GM12865 (cell line): ENCODE measurements around the gene CKB.

Experiments used
- DNase-seq: peaks from one replicate; pipeline ENCODE4 v3.0.0; 2010; ENCODE audit warnings: low read depth
- H3K4me3 ChIP-seq: 2 replicates; pipeline ENCODE4 v1.5.1; 2011; ENCODE audit warnings: mild to moderate bottlenecking, low read depth, low read length, control low read depth
- TF ChIP-seq, protein P1 (sequence below): IDR thresholded peaks from 2 replicates; pipeline ENCODE4 v1.5.1; 2011; ENCODE audit warnings: low read length, control low read depth, low read depth, inconsistent platforms; ENCODE audit not compliant: insufficient read depth; ENCODE audit errors: missing control alignments

The CKB gene

DNA sequence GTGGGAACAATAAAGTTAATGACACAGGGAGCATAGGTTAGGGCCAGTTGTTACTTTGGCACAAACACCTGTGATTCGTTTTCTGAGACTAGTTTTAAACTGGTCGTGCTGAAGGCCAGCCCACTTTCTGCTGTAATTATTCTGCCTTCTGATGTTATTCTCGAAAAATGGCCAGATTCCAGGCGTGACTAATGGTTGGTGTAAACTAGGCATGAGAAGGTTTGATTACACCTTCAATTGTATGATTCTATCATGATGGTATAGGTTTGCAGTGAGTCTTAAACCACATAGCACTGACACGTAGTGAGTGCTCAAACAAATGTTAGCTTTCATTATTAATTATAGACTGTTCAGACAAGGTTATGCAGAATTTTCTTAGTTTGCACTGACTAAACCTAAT, 39.0 kb downstream of the CKB start:
- no peak overlapping the region for H3K4me3 ChIP-seq
- TF ChIP-seq, protein P1, sequence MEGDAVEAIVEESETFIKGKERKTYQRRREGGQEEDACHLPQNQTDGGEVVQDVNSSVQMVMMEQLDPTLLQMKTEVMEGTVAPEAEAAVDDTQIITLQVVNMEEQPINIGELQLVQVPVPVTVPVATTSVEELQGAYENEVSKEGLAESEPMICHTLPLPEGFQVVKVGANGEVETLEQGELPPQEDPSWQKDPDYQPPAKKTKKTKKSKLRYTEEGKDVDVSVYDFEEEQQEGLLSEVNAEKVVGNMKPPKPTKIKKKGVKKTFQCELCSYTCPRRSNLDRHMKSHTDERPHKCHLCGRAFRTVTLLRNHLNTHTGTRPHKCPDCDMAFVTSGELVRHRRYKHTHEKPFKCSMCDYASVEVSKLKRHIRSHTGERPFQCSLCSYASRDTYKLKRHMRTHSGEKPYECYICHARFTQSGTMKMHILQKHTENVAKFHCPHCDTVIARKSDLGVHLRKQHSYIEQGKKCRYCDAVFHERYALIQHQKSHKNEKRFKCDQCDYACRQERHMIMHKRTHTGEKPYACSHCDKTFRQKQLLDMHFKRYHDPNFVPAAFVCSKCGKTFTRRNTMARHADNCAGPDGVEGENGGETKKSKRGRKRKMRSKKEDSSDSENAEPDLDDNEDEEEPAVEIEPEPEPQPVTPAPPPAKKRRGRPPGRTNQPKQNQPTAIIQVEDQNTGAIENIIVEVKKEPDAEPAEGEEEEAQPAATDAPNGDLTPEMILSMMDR, result no peak
- no peak for DNase-seq

DNA sequence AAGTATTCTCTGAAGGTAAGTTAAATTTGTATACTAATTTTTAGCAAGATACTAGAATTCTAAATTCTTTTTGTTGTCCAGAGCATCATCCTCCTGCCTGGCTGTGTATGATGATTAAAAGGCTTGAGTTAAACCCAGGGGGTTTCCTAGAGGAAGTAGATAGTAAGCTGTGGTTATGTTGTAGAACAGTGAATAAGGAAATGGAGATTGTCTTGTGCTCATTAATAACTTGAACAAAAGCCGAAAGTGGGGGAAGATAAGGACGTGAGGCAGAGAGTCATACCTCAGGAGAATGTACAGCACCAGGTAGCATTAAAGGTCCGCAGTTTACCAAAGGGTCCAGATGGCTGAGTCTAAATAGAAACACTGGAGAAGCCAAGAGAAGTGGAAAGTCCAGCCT, 42.0 kb downstream of the CKB start:
- TF ChIP-seq, protein P1, result no peak
- DNase-seq, result peak; percentile 63
- H3K4me3 ChIP-seq, result no peak overlapping the region

DNA sequence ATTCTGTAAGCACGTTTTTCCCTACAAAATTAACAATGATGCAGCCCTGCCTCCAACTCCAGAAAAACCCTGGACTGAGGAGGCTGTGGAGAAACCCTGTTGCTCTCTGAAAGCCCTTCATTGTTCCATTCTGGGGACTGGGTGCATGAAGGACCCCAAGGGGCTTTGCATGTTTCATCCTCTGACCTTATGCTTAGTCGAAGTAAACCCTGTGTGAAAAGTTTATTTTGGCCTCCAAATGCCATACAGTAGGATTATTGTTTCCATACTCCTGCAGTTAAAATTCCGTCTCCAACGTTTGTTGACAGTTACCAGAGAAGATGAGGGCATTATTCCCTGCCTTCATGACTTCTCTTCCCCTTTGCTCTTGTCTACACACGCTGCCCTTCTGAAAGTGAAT, 46.0 kb downstream of the CKB start:
- H3K4me3 ChIP-seq, result no peak overlapping the region
- DNase-seq, result no peak
- TF ChIP-seq, protein P1, result no peak

DNA sequence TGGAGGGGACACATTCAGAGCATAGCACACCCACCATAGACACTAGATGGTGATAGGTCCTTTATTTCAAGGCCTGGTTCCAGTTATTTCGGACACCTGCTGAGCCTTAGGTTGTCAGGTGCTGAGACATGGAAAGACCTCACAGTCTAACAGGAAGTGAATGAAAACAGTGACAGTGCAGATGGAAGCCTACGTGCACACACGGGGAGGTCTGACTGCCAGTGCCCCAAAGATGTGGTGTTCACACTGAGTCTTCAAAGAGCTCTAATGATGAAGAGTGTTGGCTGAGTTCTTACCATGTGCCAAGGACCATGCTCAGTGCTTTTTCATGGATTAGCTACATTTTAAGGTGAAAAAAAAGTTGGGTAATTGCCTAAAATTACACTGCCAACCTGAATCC, 46.6 kb downstream of the CKB start:
- no peak for DNase-seq
- H3K4me3 ChIP-seq, result no peak overlapping the region
- TF ChIP-seq, protein P1, result no peak

DNA sequence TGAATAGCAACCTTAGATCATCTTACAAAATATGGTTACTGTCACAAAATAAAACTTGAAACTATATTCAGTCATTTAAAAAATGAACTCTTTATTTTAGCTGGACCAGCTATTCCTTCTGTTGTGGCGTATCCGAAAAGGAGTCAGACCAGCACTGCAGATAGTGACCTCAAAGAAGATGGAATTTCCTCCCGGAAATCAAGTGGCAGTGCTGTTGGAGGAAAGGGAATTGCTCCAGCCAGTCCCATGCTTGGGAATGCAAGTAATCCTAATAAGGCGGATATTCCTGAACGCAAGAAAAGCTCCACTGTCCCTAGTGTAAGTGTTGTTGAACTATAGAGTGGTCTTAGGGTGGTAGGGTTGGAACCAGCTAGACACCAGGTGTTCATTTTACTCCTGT, 47.7 kb downstream of the CKB start:
- TF ChIP-seq, protein P1, result no peak
- no peak for DNase-seq
- no peak overlapping the region for H3K4me3 ChIP-seq

DNA sequence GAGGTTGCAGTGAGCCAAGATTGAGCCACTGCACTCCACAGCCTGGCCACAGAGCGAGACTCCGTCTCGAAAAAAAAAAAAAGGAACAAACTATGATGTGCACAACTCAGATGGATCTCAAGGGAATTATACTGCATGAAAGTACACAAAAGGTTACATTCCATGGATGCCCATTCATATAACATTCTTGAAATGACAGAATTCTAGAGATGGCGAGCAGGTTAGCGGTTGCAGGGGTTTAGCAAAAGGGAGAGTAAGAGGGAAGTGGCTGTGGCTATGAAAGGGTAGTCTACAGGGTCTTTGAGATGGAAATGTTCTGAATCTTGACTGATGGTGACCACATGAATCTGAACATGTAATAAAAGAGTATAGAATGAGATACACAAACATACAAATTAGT, 49.7 kb downstream of the CKB start:
- H3K4me3 ChIP-seq, result no peak overlapping the region
- DNase-seq, result peak; percentile 54
- TF ChIP-seq, protein P1, result no peak
